Astrocyte (in vitro differentiated cells and primary cell): ENCODE data around the gene GARIN5A.

Source experiments
- CTCF ChIP-seq: IDR thresholded peaks from 2 replicates; pipeline ENCODE4 v1.5.1; 2011; ENCODE audit warnings: low read depth, mild to moderate bottlenecking, inconsistent platforms, low read length, moderate library complexity; ENCODE audit not compliant: insufficient read depth
- EZH2 ChIP-seq: IDR thresholded peaks from 2 replicates; pipeline ENCODE4 v1.6.1; 2012; ENCODE audit warnings: mild to moderate bottlenecking, low read length, inconsistent platforms; ENCODE audit not compliant: insufficient read depth

- no peak for TF ChIP-seq CTCF
- TF ChIP-seq EZH2: no peak
Observed at GRCh38 chr19:50489461-50490011, 12.9 kb upstream of the GARIN5A start.
